ENCODE measurements around the gene NCOA6.
A peak's percentile ranks its signal among the peaks of the same experiment; 100 is the strongest.

DNA sequence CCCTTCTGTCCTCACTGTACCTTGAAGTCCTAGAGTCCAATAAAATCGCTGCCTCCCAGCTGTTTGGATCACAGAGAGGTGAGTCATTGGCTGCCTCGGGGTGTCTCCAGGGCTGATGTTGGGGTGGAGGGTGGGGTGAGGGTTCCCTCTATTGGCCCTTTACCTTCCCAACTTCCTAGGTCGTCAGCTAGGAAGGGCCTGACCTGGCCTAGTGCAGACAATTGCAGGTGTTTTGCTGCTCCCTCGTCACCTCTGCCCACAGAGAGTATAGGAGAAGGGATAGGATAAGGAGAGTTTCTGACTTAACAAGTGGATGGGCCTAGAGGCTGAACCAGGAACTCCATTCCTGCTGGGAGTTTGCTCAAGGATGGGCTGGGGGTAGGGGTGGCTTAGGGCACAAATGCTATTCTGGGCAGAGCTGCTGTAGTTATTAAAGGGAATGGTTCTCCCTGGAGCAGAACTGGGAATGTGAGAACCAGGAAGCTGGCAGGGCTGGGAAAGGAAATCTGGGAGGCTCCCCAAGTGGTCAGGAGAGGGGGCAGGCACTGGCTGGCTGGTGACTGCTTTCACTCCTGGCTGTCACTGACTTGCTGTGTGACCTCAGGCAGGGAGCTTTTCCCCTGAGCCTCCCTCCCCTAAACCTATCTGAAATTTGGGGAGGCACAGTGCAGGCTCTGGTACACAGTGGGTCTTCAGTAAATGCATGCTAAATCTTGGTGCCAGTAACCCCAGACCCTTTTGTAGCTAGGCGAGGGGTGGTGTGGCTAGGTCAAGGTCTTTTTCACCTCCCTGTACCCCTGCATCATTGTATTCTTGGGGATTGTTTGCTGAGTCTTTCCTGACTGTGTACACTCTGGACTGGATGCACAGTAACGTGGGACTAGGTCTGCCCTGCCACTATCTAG is 119.8 kb downstream of the NCOA6 start:
- no peak for TF ChIP-seq POLR2A (IDR thresholded peaks at IDR 0.05)
- TF ChIP-seq, protein P1, sequence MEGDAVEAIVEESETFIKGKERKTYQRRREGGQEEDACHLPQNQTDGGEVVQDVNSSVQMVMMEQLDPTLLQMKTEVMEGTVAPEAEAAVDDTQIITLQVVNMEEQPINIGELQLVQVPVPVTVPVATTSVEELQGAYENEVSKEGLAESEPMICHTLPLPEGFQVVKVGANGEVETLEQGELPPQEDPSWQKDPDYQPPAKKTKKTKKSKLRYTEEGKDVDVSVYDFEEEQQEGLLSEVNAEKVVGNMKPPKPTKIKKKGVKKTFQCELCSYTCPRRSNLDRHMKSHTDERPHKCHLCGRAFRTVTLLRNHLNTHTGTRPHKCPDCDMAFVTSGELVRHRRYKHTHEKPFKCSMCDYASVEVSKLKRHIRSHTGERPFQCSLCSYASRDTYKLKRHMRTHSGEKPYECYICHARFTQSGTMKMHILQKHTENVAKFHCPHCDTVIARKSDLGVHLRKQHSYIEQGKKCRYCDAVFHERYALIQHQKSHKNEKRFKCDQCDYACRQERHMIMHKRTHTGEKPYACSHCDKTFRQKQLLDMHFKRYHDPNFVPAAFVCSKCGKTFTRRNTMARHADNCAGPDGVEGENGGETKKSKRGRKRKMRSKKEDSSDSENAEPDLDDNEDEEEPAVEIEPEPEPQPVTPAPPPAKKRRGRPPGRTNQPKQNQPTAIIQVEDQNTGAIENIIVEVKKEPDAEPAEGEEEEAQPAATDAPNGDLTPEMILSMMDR (IDR thresholded peaks at IDR 0.05), result peak in 4 of 6 experiments; percentile 7 to 45 (median 20)

All from esophagus squamous epithelium (tissue), 4 donors.